Measurements from ENCODE around the gene CHCHD10.

GRCh38 chr22:23790819-23791737 is 23.3 kb upstream of the CHCHD10 start:
- TF ChIP-seq CTCF (IDR thresholded peaks at IDR 0.05) (no peak), ZFX (IDR thresholded peaks at IDR 0.05; ENCODE audit: borderline replicate concordance) (no peak)

All from 22Rv1 (cell line).